GM12891 (cell line): Measurements from ENCODE around the gene ROGDI.

ENCODE experiments used
- POLR2A ChIP-seq: IDR thresholded peaks from 2 replicates; pipeline ENCODE4 v1.6.1; 2011; ENCODE audit warnings: low read depth, low read length, control low read depth
- POLR2AphosphoS5 ChIP-seq: IDR thresholded peaks from 2 replicates; pipeline ENCODE4 v1.6.1; 2011; ENCODE audit warnings: low read depth, low read length, control low read depth
- TAF1 ChIP-seq: IDR thresholded peaks from 2 replicates; pipeline ENCODE4 v1.6.1; 2011; ENCODE audit warnings: low read depth, low read length, control low read depth

- TF ChIP-seq POLR2AphosphoS5 (no peak), POLR2A (no peak), TAF1 (no peak)
Observed at GRCh38 chr16:4800290-4801041, 2.0 kb downstream of the ROGDI start.
